IPS-NIHi11 (cell line): ENCODE data around the gene SEPSECS.
A peak's percentile ranks its signal among the peaks of the same experiment; 100 is the strongest.

Experiments used
- DNase-seq: peaks from one replicate; pipeline ENCODE4 v3.0.0; 2012; ENCODE audit warnings: mixed read lengths, low spot score

Gene SEPSECS

DNA sequence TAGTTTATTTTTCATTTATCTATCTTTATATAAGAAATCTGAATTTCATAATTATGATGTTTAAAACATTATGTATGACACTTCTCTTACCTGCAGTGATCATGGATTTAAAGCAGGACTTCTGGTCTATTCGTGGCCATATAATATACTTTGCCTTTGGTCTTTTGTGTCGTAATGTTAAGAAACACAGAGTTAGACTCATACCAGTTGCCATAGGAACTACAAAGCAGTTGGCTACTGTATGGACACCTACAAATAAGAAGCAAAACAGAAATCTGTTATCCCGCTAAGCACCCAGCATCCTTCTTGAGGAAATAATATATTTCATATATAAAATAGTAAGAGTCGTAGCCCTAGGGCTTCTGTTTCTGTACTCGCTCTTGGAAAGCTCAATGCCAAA, 4.3 kb downstream of the SEPSECS start:
- DNase-seq, result no peak

DNA sequence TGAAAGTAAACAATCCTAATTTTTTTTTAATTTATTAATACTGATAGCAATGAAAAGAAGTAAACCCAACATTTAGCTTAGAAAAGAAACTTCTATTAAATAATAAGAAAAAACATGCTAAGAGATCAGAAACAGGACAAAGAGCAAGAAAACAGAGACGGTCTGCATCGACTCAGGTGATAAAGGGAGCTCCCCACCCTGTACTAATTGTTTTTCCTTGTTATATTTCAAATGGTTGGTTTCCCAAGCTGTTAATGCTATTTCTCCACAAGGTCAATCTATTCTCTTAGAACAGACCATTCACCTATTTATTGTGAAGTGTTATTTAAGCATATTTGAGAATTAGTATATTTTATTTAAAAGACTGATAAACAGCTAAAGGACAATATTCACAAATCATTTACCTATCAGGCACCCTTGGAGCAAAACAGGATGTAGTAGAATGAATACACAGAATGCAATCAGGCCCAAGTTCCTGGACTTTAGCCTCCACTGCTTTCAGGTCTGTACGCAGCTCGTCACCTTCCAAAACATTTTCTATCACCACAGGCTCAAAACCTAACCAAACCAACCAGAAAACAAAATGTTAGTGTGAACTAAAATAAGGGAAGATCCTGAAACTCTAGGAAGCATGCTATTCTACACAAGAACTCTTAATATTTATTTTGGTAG, 5.5 kb downstream of the SEPSECS start:
- DNase-seq, result no peak

DNA sequence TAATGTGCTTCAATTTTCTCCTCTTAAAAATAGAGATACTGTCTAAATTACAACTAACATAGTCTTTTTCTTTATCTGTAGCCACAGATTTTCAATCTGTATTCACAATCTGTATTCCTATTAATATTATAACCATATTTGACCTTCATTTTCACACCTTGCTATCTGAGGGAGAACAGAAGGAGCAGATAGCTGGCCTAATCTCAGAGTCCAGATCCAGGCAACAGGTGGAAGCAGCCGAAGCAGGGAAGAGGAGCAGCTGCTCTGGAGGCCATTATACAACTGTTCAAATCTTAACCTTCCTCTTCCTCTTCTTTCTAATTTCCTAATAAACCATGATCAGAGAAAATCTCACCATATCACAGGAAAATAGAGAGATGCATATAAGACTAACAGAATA, 14.2 kb downstream of the SEPSECS start:
- DNase-seq, result no peak

DNA sequence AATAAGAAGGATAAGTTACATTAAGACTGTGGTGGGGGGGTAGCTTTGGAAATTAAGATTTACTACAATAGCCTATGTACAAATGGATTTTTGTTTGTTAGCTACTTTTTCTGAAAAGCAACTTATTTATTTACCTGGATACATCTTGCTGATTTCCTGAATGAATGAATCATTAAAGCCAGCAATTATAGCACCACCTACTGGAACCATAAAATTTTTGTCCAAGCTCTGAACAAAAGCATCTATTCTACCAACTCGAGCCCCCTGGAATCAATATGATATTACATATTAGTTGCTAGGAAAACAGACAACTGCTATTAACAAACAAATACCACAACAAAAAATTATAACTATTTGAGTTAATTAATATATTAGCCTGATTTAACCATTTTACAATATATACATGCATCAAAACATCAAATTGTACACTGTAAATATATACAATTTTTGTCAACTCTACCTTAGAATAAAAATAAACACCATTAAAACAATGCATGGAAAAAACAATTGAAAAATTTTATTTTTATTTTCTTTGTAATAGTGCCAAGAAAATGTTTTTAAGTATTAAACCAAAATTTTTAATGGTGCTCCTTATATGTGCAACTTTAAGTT, 15.3 kb downstream of the SEPSECS start:
- DNase-seq, result peak; percentile 47

DNA sequence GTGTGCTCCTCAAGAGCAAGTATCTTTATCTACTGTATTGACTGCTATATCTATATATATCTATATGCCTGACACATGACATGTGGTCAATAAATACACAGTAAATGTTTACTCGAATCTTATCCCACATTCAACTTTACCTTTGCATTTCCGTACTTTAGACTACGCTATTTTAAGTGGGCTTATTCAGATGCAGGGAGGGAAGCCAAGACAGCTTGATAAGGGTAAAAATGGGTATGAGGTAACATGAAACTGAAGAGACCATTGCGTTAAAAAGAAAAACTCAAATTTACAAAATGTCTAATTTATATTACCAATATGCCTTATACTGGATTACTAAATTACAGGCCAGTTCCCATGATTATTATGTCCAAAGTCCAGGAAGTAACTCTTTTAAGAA, 17.8 kb downstream of the SEPSECS start:
- no peak for DNase-seq

DNA sequence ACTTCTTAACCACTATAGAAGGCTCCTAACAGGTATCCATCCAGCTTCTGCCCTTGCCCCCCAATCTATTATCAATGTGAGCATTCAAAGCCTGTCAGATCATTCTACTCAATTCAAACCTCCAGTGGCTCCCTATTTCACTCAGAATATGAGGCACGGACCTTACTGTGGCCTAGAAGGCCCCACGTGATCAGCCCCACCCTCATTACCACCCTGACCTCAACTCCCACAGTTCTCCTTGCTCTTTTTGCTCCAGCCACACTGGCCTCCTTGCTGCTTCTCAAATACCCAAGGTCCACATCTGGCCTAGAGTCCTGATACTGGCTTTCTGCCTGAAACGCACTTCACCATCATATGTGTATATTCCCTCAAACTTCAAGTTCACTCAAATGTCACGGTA, 18.7 kb downstream of the SEPSECS start:
- no peak for DNase-seq

DNA sequence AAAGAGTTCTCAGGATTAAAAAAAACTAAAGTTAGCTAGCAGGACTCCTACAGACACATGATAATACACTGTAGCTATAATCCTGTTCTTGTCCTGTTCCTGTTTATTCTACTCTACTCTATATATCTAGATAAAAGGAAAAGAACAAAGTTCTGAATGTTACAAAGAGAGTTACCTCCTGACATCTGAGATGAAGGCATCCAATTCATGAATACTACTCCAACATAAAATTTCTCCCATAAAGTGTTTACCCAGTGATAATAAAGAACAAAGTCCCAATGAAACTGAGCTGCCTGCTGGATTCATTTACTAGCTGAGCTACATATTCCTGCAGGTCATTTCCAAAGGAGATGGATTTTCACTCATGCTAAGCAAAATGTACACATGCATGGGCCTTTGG, 27.1 kb downstream of the SEPSECS start:
- no peak for DNase-seq

DNA sequence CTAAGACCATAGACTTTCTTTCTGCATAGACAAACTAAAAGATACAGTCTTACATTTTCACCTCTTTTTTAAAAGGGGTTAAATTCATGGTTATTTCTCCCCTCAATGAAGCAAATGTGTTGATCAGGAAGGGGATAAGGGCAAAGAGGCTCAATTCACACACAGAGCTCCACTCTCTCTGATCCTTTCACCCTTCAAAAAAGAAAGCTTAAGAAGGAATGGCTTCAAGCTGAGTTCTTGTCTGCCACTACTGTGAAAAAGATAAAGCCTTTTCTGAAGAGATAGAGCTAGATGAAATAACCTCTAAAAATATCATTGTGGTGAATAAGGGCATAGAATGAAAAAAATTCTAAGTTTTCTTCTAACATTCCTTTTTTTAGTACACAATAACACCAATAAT, 28.3 kb downstream of the SEPSECS start:
- DNase-seq, result no peak

DNA sequence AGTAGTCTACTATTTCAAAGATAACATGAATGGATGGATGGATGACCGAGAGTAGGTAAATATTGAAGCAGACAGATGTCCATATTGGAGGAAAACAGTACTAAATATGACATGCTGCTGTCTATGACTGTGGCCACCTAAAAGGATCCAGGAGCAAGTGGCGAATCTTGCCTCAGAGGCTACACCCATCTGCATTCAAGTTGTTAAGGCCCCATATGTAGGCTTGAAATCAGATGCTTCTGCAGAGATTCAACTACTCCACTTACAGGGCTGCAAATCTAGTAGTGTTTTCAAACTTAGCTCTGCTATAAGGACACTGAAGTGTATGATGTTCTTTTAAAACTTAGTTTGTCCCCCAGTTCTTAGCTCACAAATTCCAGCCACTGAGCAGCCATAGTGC, 28.9 kb downstream of the SEPSECS start:
- DNase-seq, result no peak

DNA sequence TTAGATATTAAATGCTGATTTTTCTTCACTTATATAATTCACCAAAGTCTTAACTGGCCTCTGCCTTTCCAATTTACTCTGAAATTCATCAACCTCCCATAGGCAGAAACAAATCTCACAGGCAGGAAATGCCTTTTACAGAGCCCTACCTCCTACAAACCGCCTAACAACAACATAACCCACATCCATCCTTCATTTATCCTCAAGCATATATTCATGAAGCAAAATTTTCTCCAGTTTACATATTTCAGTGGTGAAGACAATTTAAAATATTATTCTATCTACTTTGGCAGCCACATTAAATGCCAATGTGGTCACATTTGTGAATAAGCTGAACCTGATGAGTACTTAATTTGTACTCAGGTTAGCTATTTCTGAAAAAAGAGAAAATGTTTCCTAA, 30.3 kb downstream of the SEPSECS start:
- no peak for DNase-seq

DNA sequence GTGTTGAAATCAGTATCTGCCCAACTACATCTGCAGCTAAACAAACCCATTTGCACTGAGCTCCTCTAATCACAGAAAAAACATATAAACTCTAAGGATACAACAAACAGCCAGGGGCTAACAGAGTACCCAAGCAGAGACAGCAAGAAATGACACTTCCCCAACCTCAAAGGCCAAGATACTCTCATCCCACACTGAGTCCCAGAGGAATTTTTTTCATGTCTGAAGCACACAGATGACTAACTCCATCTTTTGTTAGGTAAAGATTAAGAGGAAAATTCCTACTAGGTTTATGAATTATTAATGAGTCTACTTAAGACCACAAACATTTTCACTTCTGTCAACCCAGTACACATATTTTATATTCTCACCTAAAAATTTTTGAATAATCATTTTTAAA, 31.6 kb downstream of the SEPSECS start:
- no peak for DNase-seq

DNA sequence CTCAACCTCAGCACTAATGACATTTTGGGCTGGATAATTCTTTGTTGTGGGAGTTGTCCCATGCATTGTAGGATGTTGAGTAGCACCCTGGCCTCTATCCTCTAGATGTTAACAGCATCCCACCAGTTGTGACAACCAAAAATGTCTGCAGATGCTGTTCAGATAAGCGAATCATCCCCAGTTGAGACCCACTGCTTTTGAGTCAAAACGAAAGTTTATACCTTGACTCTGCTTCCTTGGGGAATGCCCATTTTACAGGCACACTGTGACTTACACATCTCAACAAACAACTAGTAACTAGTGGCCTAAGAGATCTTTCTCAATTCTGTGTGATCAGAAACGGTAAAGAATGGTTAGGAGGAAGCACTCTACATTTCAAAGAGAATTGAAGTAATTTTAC, 37.0 kb downstream of the SEPSECS start:
- no peak for DNase-seq

DNA sequence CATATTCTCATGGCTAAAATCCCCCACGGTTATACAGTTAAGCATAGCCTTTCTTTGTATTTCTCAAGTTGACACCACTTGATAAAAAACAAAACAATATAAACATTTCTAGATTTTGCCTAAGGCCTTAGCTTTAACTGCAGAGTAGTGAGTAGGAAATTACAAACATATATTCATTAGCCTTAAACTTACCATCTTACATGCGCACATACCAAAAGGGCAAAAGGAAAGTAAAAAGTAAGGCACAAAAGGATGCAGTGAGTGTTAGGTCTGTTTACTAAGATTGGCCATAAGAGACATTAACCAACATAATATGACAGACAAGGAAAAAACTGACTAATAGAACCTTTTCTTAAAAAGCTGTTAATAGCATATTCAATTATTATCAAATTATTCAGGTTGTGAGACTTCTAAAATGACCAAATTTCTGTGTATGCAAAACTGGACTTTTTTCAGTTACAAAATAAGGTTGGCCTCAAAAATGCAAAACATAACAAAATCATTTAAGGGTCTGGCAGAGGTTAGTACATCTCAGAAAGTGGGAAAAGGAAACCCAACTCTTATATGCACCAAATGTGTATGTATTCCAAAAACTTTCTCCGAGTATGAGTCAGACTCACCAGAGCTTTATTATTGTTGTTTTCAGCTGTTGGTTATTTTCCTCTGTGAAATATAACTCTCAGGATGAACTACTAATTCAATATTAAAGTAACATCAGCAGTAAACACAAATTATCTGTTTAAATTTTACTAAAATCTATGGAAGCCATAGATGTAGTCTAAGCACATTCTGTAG, 39.9 kb downstream of the SEPSECS start:
- no peak for DNase-seq

DNA sequence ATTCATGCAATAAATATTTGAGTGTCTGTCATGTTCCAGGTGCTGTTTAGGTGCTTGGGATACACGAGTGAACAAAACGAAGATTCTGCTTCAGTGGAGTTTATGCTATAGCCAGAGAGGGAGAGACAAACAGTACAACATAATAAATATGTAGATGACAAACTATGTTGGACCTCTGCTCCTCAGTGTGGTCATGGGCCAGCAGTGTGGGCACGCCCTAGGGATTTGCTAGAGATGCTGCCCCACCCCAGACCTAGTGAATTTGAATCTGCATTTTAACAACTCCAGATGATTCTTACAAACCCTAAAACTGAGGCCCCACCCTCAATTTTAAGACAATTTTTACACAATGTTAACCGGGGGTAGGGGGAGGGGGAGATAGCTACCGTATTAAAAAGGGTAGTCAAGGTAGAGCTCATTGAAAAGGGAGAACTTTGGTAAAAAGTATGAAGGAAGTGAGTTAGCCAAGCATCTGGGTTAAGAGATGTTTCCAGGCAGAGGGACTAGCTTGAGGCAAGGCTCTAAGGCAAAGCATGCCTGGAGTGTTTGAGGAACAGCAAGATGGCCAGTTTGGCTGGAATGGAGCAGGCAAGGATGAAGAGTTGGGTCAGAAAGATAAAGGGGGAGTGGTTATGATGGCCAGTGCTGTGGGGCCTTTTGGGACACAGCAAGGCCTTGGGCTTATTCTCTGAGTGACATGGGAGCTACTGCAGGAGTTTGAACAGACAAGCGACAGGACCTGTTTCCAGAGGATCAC, 42.4 kb downstream of the SEPSECS start:
- no peak for DNase-seq

DNA sequence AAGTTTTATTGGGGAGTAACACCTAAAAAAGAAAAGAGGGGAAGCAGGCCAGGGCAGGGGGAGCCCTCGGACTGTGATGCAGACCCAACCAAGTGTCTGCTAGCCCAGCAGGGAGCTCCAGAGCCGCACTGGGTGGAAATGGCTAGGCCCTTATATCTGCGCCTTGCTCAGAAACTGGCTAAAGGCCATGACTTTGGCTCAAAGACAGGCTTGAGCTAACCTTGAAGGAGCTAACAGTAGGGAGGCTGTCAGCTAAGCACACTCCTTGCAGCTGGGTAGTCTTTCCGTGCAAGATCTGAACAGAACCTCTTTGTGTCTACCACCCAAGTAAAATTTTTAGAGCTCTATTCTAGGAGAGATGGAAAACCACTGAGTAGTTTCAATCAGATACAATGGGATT, 43.0 kb downstream of the SEPSECS start:
- no peak for DNase-seq

DNA sequence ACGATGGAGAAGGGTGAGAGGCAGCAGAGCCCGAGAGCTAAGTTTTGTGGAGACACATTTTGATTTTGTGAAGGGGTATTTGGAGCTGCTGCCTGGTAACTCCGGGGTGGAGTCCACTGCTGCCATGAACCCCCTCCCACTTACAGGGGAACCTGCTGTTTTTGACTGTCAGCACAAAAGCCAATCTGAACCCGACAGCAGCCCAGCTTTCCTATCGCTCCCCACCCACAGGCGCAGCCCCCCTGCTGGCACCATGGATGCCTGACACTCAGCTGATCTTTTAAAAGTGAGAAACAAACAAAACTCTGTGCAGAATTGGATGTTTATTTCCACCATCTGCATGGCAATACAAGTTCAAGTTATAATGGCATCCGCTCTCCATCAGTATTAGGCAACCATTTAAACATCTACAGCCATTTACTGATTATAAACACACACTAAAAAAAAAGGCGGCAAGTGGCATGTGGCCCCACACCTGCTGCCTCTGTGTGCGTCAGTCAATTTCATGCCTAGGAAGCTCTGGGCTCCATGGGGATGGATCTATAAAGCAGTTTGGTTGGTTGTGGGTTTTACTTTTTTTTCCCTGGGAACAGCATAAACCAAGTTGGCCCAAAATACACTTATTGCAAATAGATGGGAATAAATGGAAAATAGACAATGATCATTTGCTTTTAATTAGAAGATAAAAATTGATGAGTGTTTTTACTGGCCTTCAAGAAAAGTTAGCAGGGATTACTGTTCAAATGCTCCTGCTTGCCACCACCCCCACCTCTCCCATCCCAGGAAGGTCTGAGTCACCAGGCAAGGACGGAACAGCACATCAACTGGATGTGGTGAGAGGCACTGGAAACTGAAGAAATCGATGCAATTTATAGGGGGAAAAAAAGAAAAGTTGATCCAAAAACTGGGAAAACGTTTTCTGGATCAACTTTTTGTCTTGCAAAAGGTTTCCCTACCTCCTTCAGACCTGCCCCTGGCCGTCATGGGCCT, 46.0 kb downstream of the SEPSECS start:
- no peak for DNase-seq

DNA sequence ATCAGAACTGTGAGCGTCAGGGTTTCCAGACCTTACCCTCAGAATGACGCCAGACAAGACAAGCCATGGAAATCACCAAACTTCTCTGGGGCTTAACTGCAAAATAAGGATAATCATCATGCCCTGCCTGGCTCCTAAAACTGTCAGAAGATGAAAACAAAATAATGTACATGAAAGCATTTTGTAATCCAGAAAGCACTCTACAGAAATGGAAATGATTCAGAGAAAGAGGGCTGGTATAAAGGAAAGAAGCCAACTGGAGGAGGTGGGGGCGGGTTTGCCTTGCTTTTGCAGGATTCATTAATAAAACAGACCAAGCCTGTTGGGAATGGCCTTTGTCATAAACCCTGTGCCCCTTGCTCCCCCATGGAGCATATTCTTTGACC, 47.3 kb downstream of the SEPSECS start:
- DNase-seq, result no peak

DNA sequence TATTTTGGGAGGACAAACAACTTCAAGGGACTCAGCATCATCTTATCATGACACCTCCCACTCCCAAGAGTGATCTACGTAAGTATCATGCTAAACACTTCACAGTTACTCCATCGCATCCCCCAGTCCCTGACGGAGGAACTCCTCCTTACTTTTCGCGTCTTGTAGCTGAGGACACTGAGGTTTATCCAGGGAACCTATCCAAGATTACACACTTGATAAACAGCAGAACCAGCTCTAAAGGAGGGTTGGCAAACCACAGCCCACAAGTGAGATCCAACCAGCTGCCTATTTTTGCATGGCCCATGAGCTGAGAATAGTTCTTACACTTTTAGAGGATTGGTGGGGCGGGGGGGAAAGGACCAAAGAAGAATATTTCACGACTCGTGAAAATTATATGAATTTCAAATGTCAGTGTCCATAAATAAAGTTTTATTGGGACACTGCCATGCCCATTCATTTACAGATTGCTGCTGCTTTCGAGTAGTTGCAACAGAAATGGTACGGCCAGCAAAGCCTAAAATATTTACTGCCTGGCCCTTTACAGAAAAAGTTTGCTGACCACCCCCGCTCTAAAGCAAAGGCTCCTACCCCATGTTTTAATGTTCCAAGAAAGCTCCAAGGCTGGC, 47.8 kb downstream of the SEPSECS start:
- DNase-seq, result no peak

DNA sequence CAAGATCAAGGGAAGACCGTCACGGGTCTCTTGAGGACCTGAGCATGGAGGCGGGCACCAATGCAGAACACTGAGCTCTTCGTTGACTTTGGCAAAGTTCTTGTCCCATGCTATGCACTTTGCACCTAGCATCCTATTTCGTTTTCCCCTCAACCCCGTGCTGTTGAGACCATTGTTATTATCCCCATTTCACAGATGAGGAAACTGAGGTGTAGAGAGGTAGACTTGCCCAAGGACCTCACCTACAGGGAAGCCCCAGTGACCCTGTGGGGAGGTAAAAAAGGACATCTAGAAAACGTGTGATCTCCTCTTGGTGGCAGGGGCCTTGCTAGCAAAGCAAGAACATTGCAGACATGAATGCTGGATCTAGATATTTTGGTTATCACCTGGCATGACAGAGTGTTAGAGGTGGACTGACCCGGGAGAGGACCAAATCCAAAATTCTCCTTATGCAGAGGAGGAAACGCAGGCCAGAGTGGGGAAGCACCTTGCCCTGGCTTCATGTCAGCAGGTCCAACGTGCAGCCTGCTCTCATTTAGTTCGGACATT, 48.5 kb downstream of the SEPSECS start:
- DNase-seq, result no peak

DNA sequence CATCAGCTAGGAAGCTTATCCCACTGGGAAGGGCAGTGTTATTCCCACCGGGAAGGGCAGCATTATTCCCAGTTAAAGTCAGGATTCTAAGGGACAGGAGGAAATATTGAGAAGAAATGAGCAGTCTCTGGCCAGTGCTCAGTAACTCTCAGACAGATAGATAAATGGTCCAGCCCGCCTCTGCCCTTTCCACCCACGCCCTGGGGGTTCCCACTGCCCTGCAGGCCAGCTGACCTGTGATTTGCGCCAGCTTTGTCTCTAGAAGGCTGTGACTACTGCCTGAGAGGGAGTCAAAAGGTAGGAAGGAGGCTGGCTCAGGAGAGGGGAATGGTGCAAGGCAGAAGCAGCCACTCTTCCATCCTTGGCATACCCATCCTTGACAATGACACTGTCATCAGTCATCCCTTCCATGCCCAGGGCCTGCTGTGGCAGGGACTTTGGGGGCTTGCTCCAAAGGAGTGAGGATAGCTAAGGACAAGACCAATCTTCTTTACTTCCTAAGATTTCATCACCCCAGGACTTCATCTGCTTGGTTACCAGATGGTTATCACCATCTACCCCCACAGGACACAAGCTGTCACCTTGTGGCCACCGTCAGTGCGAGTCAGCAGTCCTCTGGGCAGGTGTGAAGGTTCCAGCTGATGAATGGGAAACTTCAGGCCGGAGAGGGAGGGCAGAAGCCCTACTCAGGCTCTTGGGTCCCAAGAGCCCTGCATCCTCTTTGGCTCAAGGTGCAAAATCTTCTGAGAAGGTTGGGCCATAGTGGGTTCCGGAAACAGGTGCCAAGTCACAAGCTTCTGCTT, 49.5 kb downstream of the SEPSECS start:
- no peak for DNase-seq
